GM19452 (cell line): ENCODE results near the gene GPR27.

ENCODE experiments used
- ATAC-seq: cut with Tn5 transposase; IDR thresholded peaks from one replicate; pipeline ENCODE4 v1.9.1; 2021; ENCODE audit not compliant: unreplicated experiment

Gene GPR27, protein sequence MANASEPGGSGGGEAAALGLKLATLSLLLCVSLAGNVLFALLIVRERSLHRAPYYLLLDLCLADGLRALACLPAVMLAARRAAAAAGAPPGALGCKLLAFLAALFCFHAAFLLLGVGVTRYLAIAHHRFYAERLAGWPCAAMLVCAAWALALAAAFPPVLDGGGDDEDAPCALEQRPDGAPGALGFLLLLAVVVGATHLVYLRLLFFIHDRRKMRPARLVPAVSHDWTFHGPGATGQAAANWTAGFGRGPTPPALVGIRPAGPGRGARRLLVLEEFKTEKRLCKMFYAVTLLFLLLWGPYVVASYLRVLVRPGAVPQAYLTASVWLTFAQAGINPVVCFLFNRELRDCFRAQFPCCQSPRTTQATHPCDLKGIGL

DNA sequence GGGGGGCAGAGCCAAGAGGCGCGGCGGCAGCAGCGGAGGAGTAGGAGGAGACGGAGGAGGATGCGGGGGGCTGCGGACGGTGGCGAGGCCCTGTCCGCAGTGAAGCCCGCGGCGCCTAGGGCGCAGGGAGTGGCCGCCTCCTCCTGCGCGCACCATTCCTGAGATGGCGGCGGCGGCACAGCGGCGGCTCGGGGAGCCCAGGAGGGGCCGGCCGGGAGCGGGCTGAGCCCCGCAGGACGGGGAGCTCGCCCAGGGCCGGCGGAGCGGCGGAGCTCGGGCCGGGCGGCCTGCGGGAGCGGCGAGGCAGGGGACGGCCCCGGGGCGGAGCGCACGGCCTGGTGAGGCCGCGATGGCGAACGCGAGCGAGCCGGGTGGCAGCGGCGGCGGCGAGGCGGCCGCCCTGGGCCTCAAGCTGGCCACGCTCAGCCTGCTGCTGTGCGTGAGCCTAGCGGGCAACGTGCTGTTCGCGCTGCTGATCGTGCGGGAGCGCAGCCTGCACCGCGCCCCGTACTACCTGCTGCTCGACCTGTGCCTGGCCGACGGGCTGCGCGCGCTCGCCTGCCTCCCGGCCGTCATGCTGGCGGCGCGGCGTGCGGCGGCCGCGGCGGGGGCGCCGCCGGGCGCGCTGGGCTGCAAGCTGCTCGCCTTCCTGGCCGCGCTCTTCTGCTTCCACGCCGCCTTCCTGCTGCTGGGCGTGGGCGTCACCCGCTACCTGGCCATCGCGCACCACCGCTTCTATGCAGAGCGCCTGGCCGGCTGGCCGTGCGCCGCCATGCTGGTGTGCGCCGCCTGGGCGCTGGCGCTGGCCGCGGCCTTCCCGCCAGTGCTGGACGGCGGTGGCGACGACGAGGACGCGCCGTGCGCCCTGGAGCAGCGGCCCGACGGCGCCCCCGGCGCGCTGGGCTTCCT, at the start of gene GPR27:
Gene GPR27 (plus strand): TSS at position 155 of the 909 bp plus-strand sequence. CDS start 195 bp downstream, at position 350.
- ATAC-seq, result no peak

DNA sequence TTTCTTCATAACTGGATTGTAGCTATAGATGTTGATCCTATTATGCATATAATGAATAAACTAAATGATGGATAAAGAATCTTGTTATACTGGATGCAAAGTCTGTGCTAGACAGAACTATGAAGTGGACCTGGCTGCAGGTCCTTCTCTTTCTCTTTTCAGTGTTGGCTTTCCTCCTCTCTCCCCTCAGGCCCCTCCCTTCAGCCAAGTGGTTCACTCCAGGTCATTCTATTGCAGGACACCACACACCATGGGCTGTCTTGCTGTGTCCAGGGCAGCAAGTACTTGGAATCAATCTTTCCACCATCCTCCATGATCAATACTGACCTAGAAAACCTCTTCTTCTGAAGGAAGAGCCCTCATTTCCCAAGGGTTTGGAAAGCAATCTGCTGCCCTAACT, 48.7 kb upstream of the GPR27 start:
- no peak for ATAC-seq

DNA sequence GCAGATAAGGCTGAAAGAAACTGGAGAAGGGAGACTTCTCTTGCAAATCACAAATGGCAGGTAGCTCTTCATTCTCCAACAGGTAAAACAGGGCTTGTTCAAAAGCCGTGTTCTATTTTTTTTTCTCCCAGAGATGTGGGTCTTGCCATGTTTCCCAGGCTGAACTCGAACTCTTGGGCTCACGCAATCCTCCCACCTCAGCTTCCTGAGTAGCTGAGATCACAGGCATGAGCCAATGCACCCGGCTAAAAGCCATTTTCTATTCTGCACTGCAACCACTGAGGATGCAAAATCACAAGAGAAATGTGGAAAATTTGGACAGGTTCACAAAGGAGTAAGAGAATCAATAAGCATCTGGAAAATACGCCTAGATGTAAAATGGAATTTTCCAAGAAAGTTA, 48.0 kb upstream of the GPR27 start:
- ATAC-seq, result no peak

DNA sequence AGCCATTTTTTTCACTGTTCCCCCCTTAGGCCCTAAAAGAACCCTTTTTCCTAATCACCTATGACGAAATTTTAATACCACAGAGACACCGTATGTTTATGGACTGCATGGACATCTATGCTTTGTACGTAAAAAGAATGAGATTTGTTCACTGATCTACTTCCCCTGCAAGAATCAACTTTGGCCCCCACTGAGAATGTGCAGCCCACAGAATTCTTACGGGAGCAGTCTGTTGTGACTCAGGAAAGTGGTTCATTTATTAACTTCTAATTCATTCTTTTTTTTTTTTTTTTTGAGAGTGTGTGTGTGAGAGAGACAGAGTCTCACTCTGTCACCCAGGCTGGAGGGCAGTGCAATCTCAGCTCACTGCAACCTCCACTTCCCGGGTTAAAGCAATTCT, 46.1 kb upstream of the GPR27 start:
- ATAC-seq, result no peak

DNA sequence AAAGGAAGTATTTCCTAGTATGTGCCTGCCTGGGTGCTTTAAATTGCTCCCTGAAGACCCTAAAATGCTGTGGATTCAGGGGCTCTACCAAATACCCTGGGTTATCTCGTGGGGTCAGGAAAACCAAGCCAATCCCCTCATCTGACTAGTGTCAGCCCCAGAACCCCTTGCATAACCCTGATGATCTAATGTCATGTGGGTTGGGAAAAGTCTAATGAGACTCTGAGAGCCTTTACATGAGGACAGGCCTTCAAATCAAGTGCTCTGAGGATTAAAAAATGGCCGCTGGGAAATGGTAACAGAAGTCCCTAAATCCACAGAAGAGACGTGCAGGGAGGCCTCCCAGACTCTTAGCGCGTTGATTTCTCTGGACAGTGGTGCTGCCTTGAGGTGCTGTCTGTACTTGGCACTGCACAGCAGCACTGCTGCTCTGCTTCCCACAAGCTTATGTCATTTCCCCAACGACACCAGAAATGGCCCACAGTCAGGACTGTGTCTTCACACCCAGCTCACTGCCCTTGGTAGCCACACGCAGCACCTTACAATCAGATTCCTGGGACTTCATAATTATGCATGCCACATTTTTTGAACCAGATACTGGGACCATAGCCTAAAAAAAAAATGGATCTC, 45.1 kb upstream of the GPR27 start:
- ATAC-seq, result no peak

DNA sequence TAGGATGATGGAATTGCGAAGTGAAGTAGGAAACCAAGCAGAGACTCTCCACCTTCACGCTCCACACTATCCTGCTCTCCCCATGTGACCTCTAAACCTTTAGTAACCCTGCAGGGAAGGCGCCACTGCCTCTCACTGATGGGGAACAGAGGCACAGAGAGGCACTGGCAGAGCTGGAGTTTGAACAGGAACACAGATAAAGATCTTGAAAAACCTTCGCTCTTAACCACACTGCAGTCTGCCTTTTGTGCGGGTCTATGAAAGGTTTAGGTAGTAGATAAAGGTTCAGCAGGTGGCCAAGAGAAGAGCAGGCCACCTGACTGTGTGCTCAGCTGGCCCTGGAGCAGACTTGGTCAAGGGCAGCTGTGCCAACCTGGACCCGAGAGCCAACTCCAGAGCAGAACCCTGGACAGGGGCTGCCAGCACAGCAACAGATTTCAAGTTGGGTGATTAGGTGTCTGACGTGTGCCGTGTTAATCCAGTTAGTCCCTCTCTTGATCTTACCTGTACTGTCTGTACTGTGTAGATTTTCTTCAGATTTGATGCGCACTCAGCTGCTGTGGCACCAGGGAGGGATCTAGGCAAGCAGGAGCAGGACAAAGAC, 43.6 kb upstream of the GPR27 start:
- ATAC-seq, result no peak

DNA sequence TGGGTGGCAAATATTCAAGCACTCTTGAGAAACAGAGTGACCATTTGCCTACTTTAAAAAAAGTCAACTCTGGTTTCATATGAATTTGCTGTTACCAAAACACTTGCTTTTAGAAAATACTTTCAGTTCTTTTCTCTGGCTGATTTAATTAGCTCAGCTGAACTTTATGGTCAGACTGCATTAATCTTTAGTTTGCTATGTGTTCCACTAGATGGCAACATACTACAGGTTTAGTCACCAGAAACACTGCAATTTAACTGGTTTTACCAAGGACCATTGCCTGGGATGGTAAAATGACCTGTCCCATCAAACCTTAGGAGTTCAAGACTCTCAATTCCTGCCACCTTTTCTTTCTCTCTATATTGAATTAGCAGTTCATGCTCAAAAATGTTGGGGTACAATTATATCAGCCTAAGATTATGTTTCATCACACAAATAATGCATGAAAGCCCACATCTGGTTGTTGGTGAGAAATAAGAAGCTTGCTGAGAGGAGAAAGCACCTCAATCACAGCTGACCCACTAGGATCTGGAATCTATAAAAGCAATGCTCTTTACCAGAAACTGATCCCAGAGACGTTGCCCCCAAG, 42.7 kb upstream of the GPR27 start:
- ATAC-seq, result peak; percentile 78

DNA sequence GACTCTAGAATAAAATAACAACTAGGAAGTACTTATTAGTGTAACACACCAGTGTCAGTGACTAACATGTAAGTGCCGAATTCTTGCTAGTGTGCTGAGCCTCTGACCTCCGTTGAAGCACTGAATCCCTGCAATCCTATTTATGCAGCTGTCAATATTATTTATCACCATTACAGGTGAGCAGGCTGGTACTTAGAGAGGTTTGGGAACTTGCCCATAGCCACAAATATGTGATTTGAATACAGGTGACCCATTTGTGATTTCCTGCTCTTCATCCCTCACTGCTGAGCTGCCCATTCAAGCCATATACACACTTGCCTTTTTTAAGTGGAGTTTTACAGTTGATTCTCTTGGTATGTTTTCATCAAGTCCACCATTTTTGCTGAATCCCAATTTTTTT, 40.6 kb upstream of the GPR27 start:
- ATAC-seq, result no peak

DNA sequence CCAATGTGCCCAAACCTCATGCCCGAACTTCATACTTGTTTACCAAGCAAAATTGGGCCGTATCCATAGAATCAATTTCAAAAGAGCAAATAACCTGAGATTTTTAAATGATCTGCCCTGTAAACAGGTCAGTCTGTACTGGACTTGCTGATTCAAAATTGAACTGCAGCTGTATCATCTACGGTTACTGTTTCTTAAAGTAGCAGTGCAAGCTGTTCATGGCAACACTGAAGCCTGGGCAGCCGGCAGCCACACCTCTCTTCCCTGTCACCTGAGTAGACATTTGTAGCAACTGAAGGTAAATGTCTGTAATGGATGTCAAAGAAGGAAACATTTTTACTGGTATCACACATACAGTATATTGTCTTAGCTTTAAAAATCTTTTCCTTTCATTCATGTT, 39.1 kb upstream of the GPR27 start:
- no peak for ATAC-seq

DNA sequence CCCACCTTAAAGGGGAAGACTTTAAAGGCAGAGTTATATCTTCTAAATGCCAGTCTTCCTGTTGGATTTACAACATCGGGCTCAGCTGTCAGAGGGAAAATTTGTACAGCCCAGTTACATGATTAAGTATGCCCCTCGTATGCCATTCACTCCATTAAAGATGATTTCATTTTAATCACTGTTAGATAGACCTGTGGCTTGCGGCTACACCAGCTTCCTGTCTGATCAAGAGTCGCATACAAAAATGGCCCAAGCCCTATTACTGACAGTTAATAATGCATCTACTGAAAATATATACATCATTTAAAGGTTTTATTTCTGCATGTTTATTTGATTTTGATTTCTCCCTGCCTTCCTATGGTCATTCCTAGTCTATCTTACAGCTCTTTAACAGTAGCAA, 35.6 kb upstream of the GPR27 start:
- no peak for ATAC-seq

DNA sequence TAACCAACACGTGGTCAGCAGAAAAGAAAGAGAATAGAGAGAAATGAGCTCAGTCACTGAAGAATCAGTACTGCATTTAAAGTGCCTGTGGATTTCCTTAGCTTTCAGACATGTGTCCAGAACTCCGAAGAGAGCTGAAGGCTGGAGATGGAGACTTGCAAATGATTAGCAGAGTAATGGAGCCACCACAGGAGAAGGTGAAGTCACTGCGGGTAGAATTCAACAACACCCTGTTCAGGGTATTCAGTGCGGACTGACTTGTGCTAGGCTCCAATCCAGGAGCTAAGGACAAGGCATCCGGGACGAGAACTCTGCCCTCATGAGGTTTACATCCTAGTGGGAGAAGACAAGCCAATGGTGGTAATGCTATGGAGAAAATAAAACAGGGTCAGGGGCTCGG, 32.7 kb upstream of the GPR27 start:
- ATAC-seq, result no peak

DNA sequence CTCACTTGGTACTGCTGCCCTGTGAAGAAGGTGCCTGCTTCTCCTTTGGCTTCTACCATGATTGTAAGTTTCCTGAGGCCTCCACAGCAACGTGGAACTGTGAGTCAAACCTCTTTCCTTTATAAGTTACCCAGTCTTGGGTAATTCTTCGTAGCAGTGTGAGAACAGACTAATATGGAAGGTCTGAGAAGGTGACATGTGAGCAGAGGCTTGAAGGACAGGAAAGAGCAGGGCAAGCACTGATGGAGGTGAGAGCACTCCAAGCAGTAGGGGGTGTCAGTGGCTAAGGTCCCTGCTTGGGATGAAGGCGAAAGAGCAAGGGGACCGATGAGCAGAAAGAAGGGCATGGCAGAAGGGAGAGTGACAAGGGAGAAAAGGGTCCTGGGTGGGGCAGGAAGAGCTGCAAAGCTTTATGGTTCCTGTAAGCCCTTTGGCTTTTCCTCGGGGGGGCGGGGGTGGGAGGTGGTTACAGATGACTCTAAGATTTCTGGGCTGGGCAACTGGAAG, 32.0 kb upstream of the GPR27 start:
- ATAC-seq, result no peak

DNA sequence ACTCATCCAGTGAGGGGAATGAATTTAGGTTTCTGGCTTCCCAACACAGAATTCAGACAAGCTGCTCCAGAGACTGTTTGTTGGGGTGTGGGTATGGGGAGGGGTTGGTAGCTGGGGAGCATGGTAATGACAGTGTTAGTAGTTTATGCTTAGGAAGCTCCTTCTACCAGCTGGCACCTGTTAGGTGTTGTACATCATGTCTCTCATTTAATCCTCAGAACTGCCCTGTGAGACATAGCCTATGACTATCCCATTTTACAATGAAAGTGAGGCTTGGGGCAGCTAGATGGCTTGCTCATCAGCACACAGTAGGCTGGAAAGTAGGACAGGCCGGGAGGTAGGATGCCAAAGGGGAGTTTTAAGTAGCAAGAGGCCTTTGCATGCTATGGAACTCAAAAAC, 31.0 kb upstream of the GPR27 start:
- ATAC-seq, result no peak

DNA sequence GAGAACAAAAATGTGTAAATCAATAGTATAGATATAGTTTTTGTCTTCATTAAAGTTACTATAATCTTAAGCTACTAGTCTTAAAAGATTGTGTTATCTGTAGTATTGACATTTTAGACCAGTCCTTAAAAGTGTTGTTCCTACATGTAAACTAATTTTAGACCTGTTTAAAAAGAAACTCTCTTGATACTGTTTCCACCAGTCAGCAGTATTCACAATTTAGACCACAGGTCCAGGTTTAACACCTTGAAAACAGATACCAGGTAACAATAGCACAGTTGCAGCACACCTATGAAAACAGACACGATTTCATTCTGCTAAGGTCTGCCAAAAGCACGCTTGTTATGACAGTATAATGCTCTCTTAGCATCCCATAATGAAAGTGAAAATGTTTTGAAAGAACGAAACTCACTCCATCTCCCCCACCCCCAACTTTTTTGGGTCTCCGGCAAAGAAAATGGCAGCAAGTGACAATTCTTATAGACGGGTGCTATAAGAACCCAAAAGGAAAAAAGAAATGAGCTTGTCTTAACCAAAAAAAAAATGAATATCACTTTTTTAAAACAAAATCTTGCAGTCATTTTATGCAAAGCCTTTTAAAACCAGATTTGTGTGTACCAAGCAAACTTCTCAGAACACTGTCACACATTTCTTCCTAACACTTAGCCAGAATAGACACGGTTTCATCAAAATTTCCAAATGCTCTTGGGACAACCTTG, 30.0 kb upstream of the GPR27 start:
- ATAC-seq, result no peak

DNA sequence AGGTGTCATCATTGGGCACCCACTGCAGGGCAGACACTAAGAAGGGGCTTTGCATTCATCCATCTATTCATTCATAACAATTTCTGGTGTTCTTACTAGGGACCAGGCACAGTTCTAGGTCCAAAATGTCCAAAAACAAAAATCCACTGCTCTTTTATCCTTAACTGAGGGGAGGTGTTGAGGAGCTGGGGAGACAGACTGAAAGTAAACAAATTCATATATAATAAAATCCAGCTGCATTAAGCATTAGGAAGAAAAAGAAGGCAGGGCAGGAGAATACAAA, 29.5 kb upstream of the GPR27 start:
- no peak for ATAC-seq

DNA sequence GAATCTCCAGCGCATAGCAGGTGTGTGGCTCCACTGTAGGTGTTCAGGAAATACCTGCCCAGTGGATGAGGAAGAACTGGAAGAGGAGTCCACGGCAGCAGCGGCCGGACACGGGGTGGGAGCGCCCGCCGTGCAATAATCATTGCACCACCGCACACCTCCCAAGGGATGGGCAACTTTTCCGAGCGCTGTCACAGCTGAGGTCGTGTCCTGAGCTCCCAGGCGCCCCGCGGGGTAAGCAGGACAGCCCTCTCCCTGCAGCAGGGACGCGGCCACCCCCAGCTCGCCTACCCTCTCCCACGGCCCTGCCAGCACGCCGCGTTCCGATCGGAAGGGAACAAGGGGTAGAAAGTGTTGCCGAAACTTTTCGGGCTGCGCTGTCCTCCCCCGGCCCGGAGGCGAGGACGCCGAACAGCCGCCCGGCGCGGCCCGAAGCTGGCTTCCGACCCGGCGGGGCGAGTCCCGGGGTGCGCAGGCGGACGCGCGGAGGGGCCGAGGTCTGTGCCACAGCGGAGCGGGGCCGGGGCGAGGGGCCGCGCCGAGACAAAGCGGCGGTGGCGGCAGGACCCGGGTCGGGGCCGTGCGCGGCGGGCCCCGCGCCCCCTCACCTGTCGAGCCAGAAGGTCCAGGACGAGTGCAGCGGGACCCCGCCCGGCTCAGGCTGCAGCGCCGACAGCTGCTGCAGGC, 28.9 kb upstream of the GPR27 start:
- ATAC-seq, result peak; percentile 49

DNA sequence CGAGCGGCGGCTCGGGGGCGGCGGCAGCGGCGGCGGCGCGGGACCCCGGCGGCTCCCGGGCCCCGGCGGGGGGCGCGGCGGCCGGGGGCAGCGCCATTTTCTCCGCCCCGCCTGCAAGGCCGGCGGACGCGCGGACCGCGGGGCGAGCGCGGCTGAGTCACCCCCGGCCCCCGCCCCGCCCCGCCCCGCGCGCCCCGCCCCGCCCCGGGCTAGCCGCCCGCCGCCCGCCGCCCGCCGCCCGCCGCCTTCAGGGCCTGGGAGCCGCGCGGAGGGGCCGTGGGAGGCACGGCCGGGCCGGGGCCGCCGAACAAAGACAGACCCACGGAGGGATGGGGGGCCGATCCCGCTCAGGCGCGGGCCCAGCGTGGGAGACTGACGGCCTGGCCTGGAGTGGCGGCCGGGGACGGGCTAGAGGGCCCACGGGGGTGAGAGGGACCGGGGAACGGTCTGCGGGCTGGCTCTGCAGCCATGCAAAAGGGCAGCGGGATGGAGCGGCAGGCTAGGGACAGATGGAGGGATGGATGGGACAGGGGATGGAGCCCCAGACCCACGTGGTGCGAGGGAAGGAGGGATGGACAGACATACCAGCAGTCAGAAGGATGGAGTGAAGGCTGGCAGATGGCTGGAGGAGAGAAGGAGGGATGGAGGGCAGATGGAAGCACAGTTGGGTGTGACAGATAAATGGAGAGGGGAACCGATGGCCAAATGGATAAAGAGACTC, 28.2 kb upstream of the GPR27 start, which contains the start of gene EIF4E3:
Gene EIF4E3 (minus strand): TSS at position 132 of the 721 bp plus-strand sequence. CDS start 35 bp downstream, at position 97.
- ATAC-seq, result peak; percentile 57

DNA sequence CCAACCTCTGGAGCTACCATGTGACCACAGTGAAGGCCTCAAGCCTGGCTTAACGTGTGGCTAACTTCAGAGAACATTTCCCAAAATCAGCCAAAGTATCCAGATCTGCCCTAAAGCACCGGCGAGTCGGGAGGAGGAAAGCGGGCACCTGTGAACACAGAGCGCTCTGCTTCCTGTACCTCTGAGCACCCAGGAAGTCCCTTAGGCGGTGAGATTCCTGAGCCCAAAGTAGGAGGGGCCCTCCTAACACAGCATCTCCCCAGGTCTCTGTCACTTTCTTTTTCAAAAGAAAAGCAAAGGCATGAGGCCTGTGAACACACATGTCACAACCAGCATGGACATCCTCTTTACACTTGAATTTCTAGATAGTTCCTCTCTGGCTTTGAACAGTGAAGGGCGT, 27.5 kb upstream of the GPR27 start:
- ATAC-seq, result no peak
